ENCODE results near the gene ROBO1.

Gene ROBO1

DNA sequence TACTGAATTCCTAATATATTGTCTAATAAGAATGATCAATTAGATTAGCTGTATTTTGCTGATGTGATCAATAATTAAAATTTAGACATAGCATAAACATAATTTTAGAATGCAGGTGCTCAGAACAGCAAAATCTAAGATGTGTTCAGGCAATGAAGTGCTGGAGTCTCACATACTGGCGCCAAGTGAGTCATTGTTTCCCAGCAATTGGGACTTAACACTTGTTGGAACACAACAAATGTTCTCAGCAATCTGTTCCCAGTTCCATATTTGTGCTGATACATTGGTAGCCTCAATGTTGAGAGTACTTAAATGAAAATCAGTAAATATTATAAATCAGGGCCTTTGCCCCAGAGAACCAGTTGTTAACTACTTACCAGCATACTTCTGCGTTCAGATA, 619.0 kb downstream of the ROBO1 start:
- DNase-seq: no peak

DNA sequence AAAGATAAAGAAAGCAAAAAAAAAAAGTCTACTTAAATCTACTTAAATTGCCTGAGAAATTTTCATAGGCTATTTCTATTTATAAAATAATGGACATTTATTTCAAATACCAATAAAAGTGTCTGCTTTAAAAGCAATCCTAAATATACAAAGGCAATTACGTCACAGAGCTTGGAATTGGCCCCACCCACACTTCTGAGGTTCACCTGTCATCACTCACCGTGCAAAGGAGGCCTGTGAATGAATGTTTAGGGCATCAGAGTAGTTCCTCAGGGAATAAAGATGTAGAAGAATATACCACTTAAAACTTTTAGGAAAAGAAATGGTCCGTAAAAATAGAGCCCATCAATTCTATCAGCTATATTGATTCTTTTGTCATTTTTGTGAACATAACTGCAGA, 621.8 kb downstream of the ROBO1 start:
- DNase-seq: no peak

DNA sequence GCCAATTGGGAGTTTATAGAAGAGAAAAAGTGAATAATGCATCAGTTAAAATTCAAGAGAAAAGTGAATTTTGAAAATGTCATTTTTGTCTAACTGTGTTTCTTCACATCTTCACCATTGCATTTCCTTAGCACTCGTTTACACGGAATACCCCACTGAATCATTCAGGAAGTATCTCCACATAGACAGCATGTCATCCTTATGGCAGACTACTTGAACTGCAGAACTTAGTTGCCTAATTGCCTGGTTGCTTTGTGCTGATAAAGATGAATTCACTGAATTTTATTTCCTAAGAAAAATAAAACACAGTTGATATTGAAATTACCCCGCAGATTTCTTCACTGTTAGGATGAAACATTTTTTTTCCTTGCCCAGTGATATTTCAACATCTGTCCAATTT, 627.1 kb downstream of the ROBO1 start:
- DNase-seq: no peak

DNA sequence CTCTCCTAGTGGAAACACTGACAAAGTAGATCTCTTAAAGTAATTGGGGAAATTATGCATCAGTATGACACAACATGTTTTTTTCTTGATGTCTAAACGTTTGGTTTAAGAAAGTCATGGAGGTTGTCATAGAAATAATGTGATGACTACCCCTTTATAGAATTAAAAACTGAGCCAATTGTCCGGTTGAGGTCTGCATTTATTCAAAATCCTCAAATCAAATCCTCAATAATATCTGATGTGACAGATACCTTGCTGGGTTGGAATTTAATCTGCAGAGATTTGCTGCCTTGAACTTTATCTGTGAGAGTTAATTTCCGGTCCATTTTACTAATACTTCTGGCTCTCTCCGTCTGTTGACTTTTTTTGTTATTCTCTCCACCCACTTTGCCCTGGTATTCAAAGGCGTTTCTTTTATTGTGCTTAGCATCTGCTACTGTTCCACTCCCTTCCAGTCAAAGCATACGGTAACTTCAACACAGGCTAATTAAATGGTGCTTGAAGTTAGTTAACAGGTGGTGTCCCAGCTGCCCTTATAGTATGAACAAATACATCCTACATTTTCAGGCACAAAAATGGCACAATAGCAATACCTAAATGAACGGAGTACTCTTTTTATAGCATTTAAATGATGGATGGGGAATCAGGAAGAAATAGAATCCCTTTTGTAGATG, 628.3 kb downstream of the ROBO1 start:
- DNase-seq: no peak

DNA sequence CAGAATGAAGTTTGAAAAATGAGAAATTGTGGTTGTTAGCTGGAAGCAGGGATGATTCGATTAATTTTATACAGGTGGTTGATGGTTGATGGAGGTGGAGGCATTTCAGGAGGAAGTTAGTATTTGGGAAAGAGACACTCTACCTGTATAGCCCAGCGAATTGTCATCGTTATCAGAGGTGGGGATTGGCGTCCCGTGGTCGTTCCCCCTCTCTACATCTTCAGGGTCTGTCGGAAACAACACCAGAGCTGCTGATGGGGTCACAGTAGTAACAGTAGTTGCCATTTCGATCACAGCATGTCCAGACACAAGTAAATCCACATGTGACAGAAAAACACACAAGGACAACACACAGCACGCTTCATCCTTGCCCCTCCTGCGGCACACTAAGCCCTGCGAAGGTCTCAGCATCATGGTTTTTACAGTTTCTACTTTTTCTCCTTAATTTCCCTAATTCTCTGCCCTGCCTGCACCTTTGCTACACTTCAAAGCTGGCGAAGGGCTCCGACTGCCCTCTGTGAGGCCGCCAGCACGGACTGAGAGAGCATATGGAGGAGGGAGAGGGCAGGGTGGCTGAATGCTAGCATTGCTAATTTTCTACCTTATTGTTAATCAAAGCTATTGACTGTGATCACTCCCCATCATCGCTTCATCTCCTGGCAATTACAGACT, 642.3 kb downstream of the ROBO1 start:
- no peak for DNase-seq

DNA sequence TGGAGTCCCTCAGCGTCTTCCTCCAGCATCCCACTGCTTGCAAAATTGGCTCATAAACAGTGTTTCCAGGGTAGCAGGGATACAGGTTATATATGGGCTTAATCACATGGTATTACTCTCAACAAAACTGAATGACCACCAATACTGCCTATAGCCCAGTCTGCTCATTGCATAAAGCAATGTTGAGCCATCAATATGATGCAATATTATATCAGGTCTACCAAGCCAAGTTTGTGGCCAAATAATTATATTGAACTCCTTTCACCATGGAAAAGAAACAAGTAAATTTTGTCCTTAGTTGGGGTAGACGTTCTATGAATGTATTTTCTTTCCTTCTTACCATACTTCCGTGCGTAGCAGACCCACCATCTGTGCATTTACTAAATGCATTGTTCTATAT, 652.3 kb downstream of the ROBO1 start:
- no peak for DNase-seq

DNA sequence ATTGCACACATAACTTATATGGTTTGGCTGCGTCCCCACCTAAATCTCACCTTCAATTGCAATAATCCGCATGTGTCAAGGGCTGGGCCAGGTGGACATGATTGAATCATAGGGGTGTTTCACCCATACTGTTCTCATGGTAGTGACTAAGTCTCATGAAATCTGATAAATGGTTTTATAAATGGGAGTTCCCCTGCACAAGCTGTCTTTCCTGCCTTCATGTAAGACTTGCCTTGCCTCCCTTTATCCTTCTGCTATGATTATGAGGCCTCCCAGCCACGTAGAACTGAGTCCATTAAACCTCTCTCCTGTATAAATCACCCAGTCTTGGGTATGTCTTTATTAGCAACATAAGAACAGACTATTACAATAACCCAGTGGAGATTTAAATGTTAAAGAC, 653.9 kb downstream of the ROBO1 start:
- DNase-seq: no peak

DNA sequence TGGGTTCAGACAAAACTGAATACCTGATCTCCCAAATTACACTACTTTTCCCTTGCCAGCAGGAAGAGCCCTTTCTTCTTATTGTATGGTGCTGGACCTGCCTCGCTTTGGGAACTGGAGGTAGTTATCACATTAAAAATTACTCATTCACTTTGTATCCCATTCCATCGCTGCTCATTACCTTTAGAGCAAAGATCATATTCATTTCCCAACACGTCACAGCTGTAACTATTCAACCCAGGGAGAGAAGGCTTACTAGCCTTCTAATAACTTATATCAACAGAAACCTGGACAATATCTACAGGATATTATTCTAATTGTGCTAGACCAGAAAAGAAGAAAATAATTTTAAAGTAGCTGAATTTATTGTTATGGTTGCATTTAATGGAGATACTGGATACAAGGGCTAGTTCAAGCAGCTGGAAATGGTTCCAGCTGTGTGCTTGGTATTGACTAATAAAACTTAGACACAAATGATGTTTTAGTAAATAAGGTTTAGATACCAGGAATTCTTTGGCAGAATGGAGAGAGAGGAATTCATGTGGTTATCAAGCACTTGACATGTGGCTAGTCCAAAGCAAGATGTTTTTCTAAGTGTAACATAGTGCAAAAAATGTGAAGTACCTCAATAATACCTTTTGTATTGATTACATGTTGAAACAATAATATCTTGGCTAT, 656.3 kb downstream of the ROBO1 start:
- no peak for DNase-seq

DNA sequence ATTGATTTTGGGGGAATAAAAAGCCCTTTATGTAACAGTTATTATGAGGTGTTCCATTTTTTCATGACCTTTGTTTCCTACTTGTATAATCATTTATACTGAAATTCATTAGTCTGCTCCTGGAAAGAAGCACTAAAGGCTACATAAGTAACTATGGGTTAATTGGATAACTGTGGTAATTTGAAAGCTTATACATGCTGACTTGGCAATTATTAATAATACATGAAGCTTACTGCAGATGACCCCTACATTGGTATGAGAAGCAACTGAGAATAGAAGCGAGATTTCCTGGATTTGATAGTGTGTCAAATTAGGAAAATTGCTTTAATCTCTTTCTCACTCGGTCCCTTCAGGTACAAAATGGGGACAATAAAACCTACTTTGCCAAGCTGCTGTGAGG, 658.0 kb downstream of the ROBO1 start:
- DNase-seq: no peak

DNA sequence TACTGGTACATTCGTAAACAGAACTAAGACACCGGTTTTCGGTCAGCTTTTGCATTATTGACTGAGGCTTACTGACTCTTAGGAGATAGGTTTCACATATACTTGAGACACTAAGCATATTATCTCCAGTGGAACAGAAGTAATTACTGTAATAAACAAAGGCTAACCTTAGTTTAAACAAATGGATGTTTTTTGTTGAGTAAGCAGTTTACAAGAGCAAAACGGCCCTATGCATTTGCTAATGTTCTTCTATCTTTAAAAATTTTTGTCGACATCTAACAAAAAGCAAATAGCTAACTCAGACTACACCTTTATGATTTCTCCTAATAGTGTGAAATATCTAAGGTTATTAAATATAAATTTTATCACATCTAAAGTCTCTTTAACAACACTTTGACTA, 664.5 kb downstream of the ROBO1 start:
- no peak for DNase-seq

DNA sequence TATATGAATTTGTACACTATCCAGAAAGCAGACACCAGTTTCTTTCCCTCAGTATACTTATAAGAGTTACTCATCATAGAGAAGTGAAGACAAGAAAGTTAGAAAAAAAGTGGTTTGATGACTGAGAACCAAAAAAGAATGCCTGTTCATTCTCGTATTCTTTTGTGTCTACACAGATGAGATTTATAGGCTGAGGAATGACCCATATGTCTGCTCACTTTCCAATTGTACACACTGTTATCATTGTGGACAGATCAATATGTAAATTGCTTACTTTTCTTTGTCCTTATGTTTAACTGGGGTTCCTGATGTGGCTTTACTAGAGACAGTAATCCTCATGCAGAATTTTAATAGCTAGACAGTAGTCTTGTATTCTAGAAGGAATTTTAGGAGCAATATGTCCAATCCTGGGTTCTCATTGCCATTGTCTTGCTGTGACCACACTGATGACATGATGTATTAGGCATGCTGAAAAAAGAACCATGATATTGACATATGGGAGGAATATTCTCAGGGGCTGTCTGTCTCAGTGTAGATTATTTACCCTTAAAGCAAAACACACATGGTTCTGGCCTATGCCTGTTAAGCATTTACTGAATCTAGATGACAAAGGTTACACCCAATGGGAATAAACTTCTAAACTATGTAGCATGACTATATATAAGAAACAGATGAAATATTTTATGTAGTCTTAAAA, 669.7 kb downstream of the ROBO1 start:
- no peak for DNase-seq

DNA sequence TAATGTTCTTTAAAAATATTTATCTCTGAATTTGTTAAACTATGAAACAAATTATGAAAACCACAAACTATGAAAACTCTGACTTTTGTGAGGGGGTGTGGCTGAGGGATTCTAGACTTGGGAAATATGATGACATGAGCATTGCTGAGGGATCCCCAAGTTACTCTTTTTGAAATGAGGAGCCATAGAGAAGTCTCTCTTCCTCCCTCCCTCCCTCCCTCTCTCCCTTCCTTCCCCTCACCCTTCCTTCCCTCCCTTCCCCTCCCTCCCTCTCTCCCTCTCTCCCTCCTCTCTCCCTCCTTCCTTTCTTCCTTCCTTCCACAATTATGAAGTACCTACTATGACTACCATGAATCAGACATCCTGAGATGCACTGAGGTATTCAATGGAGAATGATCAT, 673.1 kb downstream of the ROBO1 start:
- DNase-seq: no peak

DNA sequence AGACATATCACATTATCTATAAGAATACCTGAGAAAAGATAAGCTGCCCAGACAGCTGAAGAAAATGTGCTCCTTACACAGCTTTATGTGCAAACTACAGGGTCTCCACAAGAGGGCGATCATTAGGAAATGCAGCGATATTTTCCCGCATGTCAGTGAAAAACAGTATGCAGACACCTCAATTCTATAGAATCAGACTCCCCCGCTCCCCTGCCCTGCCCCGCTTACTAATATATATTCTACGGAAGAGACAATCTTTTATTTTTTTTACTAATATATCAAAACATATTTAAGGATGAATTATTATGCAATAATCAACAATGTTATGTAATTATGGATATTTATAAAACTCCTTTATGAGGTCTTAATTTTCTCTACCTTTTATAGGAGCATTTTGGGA, 681.3 kb downstream of the ROBO1 start:
- peak; percentile 52 for DNase-seq

DNA sequence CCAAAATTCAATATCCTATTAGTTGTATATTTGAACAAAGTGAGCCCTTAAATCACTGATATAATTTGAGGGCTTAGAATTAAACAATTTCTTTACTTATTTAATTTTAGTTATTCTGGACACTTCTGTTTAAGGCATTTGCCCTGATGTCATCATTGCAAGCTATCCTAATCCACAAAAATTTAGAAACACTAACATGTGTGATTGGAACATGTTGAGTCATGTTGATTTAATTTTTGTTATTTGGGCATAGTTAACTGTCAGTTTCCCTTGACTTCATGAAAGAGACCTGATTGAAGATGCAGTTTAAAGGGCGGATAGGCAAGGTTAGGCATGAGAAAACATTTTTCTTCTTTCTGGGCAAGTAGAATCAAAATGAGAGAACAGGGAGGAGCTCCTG, 682.6 kb downstream of the ROBO1 start:
- no peak for DNase-seq

DNA sequence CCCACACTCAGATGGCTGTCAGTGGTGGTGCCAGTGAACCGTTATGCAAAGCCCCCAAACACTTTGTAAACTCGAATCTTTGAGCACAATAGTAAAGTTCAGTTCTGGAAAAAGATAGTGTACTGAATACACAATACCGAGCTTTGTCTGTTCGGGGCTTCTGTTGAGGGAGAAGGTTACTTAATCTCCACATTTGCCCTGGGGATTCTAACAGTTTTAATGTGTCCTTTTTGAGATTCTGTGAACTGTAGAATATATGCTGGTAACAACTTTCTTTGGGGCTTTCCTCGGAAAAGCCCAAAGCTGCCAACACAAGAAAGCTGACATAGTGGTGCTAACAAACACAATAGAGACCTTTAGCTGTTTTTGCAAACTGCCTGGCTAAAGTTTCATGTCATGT, 686.5 kb downstream of the ROBO1 start:
- no peak for DNase-seq

DNA sequence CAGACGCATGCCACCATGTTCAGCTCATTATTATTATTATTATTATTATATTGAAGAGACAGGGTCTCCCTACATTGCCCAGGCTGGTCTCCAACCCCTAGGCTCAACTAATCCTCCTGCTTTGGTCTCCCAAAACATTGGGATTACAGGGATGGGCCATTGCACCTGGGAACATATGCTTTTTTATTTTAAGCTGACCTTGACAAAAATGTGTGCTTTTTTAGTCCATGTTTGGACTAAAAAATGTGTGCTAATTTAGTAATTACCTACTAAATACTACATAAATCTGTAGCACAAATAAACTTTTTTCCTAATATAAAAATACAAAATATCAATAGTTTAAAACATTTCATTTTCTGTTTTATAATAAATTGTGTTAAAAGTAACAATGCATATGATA, 693.2 kb downstream of the ROBO1 start:
- DNase-seq: no peak

DNA sequence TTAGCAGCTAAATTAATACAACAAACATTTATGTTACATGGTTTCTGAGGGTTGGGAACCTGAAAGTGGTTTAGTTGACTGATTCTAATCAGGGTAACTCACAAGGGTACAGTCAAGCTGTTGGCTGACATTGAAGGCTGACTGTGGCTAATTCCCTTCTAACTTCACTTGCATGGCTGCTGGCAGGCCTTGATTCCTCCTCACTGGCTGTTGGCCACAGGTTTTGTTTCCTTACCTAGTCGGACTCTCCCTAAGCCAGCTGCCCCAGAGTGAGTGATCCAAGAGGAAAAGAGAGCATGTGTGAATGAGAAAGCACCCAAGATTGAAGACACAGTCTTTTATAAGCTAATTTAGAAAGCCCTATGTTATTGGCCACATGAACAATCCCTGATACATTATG, 700.1 kb downstream of the ROBO1 start:
- no peak for DNase-seq

DNA sequence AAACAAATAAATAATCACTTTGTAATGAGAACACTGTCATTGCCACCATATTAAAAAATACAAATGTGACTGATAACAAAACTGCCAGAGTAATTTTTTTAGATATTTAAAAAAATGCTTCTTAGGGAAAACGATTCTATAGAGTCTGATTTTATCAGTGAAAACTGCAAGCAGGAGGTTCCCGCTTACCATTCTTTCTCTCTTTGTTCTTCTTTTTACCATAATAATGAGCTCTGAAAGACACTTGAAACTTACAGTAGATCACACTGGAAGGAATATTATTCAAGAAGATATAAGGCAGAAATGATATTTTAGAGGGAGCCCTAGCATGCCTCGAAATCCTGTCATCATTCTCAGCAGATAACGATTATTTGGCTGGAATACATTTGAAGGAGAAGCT, 701.3 kb downstream of the ROBO1 start:
- no peak for DNase-seq

DNA sequence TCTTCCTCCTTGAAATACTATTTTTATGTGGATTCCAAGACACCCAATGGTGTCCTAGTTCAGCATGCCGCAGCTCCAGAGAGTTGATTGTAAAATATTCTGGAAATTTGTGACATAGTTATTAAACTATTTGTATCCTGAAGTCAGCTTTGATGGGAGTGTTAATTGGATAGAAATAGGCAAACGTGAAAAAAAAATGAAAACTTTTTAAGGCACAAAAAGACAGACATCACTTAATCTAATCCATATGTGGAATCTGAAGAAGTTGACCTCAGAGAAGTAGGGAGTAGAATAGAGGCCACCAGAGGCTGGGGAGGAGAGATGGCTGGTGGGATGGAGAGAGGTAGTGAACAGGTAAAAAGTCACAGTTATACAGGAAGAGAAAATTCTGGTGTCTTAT, 704.2 kb downstream of the ROBO1 start:
- DNase-seq: no peak

DNA sequence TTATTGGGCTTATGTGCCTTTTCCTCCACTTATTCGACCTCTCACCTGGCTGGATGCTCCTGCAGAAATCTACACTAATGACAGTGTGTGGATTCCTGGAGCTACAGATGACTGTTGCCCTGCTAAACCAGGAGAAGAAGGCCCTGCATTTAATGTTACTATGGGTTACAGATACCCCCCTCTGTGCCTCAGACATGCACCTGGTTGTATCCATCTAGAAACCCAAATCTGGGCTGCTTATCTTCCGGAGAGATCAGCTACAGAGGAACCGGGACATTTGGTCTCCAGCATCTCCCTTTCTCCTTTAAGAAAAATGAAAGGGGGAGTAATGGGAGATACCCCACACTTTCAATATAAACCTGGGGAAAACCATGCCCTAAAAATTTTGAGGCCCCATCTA, 710.0 kb downstream of the ROBO1 start:
- DNase-seq: no peak

DNA sequence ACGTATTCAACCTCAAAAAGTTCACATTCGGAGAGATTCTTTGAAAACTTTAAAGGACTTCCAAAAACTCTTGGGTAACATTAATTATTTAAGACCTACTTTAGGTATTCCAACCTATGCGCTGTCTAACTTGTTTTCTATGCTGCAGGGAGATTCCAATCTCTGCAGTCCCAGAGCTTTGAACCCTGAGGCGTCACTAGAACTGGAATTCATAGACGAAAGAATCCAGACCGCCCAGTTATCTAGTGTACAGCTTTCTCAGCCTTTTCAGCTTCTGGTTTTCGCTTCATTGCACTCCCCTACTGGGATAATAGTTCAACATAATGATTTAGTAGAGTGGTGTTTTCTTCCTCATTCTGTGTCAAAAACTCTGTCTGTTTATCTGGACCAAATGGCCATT, 711.3 kb downstream of the ROBO1 start:
- DNase-seq: no peak

DNA sequence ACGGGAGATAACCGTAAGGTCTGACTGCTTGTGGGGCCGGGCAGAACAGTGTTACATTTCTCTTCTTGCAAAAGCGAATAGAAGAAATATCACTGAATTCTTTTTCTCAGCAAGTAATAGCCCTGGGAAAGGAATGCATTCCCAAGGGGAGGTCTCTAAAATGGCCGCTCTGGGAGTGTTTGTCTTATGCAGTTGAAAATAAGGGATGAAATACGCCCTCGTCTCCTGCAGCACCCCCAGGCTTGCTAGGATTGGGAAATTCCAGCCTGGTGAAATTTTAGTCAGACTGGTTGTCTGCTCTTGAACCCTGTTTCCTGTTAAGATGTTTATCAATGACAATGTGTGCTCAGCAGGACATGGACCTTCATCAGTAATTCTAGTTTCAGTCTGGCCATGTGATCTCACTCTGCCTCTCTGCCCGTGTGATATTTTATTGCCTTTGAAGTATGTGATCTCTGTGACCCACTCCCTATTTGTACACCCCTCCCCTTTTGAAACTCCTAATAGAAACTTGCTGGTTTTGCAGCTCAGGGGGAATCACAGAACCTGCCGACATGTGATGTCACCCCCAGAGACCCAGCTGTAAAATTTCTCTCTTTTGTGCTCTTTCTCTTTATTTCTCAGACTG, 715.6 kb downstream of the ROBO1 start:
- no peak for DNase-seq

DNA sequence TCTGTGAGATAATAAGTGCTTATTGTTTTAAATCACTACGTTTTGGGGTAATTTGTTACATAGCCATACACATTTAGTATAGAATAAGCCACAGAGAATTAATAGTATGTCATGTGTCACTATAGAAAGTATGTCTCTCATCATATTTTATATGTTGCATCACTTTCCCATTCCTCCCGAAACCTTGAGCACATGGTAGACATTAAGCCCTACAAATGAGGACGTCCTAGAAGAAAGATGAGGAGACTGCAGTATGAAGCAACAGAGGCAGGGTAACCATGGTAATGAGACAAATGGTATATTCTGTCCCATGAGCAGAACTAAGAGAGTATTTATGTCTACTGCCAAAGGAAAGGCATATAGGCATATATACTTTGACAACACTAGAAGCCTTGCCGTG, 720.2 kb downstream of the ROBO1 start:
- DNase-seq: no peak

DNA sequence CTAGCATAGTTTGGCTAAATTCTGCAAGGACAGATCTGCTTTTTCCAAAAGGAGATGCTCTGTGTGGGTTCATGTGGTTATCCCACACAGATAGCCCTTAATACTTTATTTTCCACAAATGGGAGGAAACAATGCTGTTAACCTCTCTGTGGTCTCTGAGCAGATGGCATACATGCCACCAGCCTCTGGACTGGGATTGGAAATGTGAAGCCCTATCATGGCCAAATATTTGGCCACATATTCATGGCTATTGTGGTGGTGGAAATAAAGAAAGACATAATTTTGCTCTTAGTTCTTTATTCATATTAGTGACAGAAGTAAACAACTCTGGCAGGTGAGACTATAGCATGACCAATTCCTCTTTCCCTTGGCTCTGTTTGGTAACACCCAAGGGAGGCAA, 726.2 kb downstream of the ROBO1 start:
- DNase-seq: no peak

Measured in inflammatory macrophage treated with lipopolysaccharide for 4 hours (primary cell).